NCI-H1092 (cell line): ENCODE results near the gene IFI44L.

ENCODE experiments used
- DNase-seq: peaks from one replicate; lab custom pipeline; 2025; lab: John Stamatoyannopoulos, UW

IFI44L gene

GRCh38 chr1:78688697-78689096, 68.4 kb downstream of the IFI44L start:
- no peak for DNase-seq

DNA sequence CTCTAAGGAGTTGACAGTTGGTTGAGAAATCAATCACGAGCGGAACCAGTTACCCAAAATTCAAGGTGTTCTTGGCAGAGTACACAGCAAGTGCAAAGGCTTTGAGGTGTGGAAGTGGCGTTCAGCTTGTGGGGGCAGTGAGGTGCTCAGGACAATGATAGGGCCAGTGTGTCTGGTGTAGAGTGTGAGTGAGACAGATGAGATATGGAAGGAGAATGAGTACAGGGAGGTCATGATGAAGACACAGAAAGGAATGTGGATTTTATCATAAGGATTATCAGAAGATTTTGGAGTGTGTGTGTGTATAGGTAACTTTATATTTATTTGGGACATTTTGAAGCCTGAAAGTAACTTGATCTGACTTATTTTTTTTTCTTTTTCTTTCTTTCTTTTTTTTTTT, 70.3 kb downstream of the IFI44L start:
- no peak for DNase-seq

GRCh38 chr1:78691995-78692747, 71.9 kb downstream of the IFI44L start:
- no peak for DNase-seq
